K562 (cell line): ENCODE results near the gene IL17RA. TPM values are rescaled to one million over a fixed set of nuclear protein-coding genes. Genes with fewer than 3 reads are reported as not detected.

ENCODE experiments used
- ATAC-seq: fragments of 200-7000 bp; cut with Tn5 transposase; 3 replicates; pipeline ENCODE4 v1.9.1; 2020; ENCODE audit warnings: moderate library complexity
- BruUV-seq: library from RNA; stranded (reverse); fragments of 400-500 nt; replicated peaks from 2 replicates; lab custom pipeline; 2021; lab: Mats Ljungman, UMichigan
- CTCF ChIA-PET: fragments of 300-600 bp; formaldehyde crosslinking; extraction: SDS; loops from one replicate; lab custom pipeline; 2021; ENCODE audit warnings: low intra/inter-chr PET ratio; lab: Yijun Ruan, JAX
- POLR2A ChIA-PET: fragments of 300-600, 350-650 bp; sonication (Branson Sonifier 250); formaldehyde crosslinking; extraction: SDS; loops from one replicate; lab custom pipeline; 2021; ENCODE audit warnings: antibody characterized with exemption, inconsistent platforms; lab: Yijun Ruan, JAX
- DNase-seq, 4 experiments: peaks; one replicate each; pipeline versions ENCODE4 v3.0.0 to v3.0.0-alpha.2; 2011 to 2018; ENCODE audit warnings: low spot score in 3 of 4, mixed read lengths in 3 of 4; ENCODE audit errors: extremely low read depth in 1 of 4
- FAIRE-seq: peaks from 2 replicates; lab custom pipeline; 2011; peaks lifted over from hg19 to GRCh38; lab: Jason Lieb, UNC
- H2AFZ ChIP-seq: 2 replicates; pipeline ENCODE4 v1.6.0; 2011; ENCODE audit warnings: low read depth, low read length, control low read depth, inconsistent platforms
- H3K27ac ChIP-seq: fragments of 200-600 bp; 3 replicates; pipeline ENCODE4 v1.8.0; 2011; ENCODE audit warnings: low read depth, mild to moderate bottlenecking, control low read depth, inconsistent platforms, low read length, moderate library complexity, mixed read lengths; ENCODE audit errors: extremely low read depth
- H3K27me3 ChIP-seq, 2 experiments: fragments of 300-600 bp in 1 of 2; 2 replicates in 1 of 2; 3 replicates in 1 of 2; pipeline versions ENCODE4 v1.6.0 to v1.8.0; 2011; ENCODE audit warnings: inconsistent platforms in 2 of 2, low read length in 2 of 2, mild to moderate bottlenecking in 1 of 2, mixed read lengths in 1 of 2, moderate library complexity in 1 of 2; ENCODE audit not compliant: control insufficient read depth in 2 of 2, insufficient read depth in 2 of 2
- H3K36me3 ChIP-seq: fragments of 300-600 bp; 3 replicates; pipeline ENCODE4 v1.8.0; 2011; ENCODE audit warnings: mild to moderate bottlenecking, low read length, inconsistent platforms; ENCODE audit not compliant: control insufficient read depth, insufficient read depth
- H3K4me1 ChIP-seq, 2 experiments: fragments of 200-600 bp in 1 of 2; replicated peaks in 1 of 2; 2 replicates in 1 of 2; 3 replicates in 1 of 2; pipeline versions ENCODE4 v1.5.1 to v1.8.0; 2011; ENCODE audit warnings: inconsistent platforms in 2 of 2, low read length in 2 of 2, mild to moderate bottlenecking in 1 of 2, mixed read lengths in 1 of 2, moderate library complexity in 1 of 2; ENCODE audit not compliant: control insufficient read depth in 2 of 2, insufficient read depth in 2 of 2
- H3K4me2 ChIP-seq: 2 replicates; pipeline ENCODE4 v1.6.1; 2011; ENCODE audit warnings: low read length, control low read depth, inconsistent platforms, mixed read lengths; ENCODE audit not compliant: insufficient read depth
- H3K4me3 ChIP-seq: fragments of 200-600 bp; sonication (generic), shearing (Covaris generic); 2 replicates; pipeline ENCODE4 v1.5.1; 2016; ENCODE audit warnings: control low read depth, inconsistent platforms
- H3K79me2 ChIP-seq: fragments of 200-600 bp; 3 replicates; pipeline ENCODE4 v1.8.0; 2011; ENCODE audit warnings: low read length, inconsistent platforms; ENCODE audit not compliant: control insufficient read depth, insufficient read depth
- H3K9ac ChIP-seq, 2 experiments: 2 replicates each; pipeline versions ENCODE4 v1.6.0 to v1.6.1; 2011; ENCODE audit warnings: low read depth in 2 of 2, low read length in 2 of 2, control low read depth in 1 of 2, inconsistent platforms in 1 of 2, mild to moderate bottlenecking in 1 of 2, mixed read lengths in 1 of 2; ENCODE audit not compliant: insufficient read depth in 1 of 2
- H3K9me1 ChIP-seq: one replicate; pipeline ENCODE4 v1.6.0; 2011; ENCODE audit warnings: inconsistent platforms, mild to moderate bottlenecking, low read length, moderate library complexity; ENCODE audit not compliant: control insufficient read depth, insufficient read depth
- H3K9me3 ChIP-seq: replicated peaks from 2 replicates; pipeline ENCODE4 v1.5.1; 2011; ENCODE audit warnings: low read depth, low read length, inconsistent platforms; ENCODE audit not compliant: control insufficient read depth, insufficient read depth
- H4K20me1 ChIP-seq: replicated peaks from 2 replicates; pipeline ENCODE4 v1.6.1; 2011; ENCODE audit warnings: low read length, inconsistent platforms, mixed read lengths; ENCODE audit not compliant: control insufficient read depth, insufficient read depth
- BRF1 ChIP-seq: IDR thresholded peaks from 3 replicates; pipeline ENCODE4 v1.6.1; 2011; ENCODE audit warnings: borderline replicate concordance, mild to moderate bottlenecking; ENCODE audit not compliant: insufficient read length; ENCODE audit errors: extremely low read depth
- E2F6 ChIP-seq, 2 experiments: IDR thresholded peaks; 2 replicates each; pipeline ENCODE4 v1.6.1; 2011; ENCODE audit warnings: borderline replicate concordance in 1 of 2, control low read depth in 1 of 2, low read depth in 1 of 2, low read length in 1 of 2, mild to moderate bottlenecking in 1 of 2, mixed read lengths in 1 of 2, moderate library complexity in 1 of 2; ENCODE audit not compliant: insufficient read depth in 1 of 2, insufficient read length in 1 of 2, poor library complexity in 1 of 2, severe bottlenecking in 1 of 2; ENCODE audit errors: extremely low read depth in 1 of 2
- POU5F1 ChIP-seq: fragments of 150-350 bp; IDR thresholded peaks from 2 replicates; pipeline ENCODE4 v1.6.1; 2014; ENCODE audit warnings: borderline replicate concordance, low read length, low read depth, mild to moderate bottlenecking; ENCODE audit not compliant: partially characterized antibody
- RFX5 ChIP-seq: IDR thresholded peaks from 2 replicates; pipeline ENCODE4 v1.6.1; 2011; ENCODE audit warnings: low read depth, mild to moderate bottlenecking, improper control_type of control experiment, low read length
- SMC3 ChIP-seq: conservative IDR thresholded peaks from 2 replicates; pipeline ENCODE4 v1.6.1; 2011; ENCODE audit warnings: low read depth, low read length, improper control_type of control experiment; ENCODE audit not compliant: insufficient read depth
- STAT5B ChIP-seq: fragments of 250-450 bp; sonication (Bioruptor Pico); IDR thresholded peaks from 2 replicates; pipeline ENCODE4 v1.8.0; 2021; ENCODE audit warnings: mild to moderate bottlenecking, inconsistent platforms
- TEAD1 ChIP-seq, 2 experiments: fragments of 450-650 bp in 1 of 2; sonication (generic) in 1 of 2; formaldehyde crosslinking; IDR thresholded peaks; 2 replicates each; pipeline versions ENCODE4 v1.4.0 to v1.8.0; 2020 to 2022; ENCODE audit warnings: mild to moderate bottlenecking in 2 of 2, missing genetic modification reagents in 1 of 2
- ZBTB11 ChIP-seq, 3 experiments: fragments of 200-800 bp in 1 of 3; fragments of 250-450 bp in 1 of 3; fragments of 450-650 bp in 1 of 3; sonication (Bioruptor Pico) in 1 of 3; sonication (Bioruptor generic) in 1 of 3; formaldehyde crosslinking in 1 of 3; IDR thresholded peaks; 2 replicates each; pipeline versions ENCODE4 v1.6.1 to v1.8.0; 2016 to 2022; ENCODE audit warnings: mild to moderate bottlenecking in 2 of 3, missing genetic modification characterization in 2 of 3, missing compliant biosample characterization in 1 of 3, moderate library complexity in 1 of 3
- ZBTB17 ChIP-seq: fragments of 450-650 bp; formaldehyde crosslinking; IDR thresholded peaks from 2 replicates; pipeline ENCODE4 v1.4.0; 2020; ENCODE audit warnings: mild to moderate bottlenecking
- ZNF12 ChIP-seq: sonication (generic); formaldehyde crosslinking; IDR thresholded peaks from 2 replicates; pipeline ENCODE4 v1.4.0; 2020; ENCODE audit warnings: mild to moderate bottlenecking, missing genetic modification reagents
- ZNF551 ChIP-seq: fragments of 250-450 bp; sonication (Bioruptor Pico); IDR thresholded peaks from 2 replicates; pipeline ENCODE4 v1.5.0; 2021; ENCODE audit warnings: mild to moderate bottlenecking, moderate library complexity
- WGBS: fragments of 100-300 bp; shearing (Covaris generic); methylation state at CpG from one replicate; pipeline ENCODE4 v1.1.6; 2016; ENCODE audit warnings: low coverage, mixed read lengths; ENCODE audit not compliant: insufficient coverage; ENCODE audit errors: missing lambda C conversion rate; 5-methylcytosine and 5-hydroxymethylcytosine counted together
- in situ Hi-C: fragments of 300-500 bp; cut with MboI; formaldehyde crosslinking; loops from 4 replicates; pipeline ENCODE4 v1.15.0; 2018; ENCODE audit warnings: inconsistent platforms, mixed read lengths
- intact Hi-C: fragments of 100-400 bp; cut with micrococcal nuclease; formaldehyde crosslinking; loops from 2 replicates; pipeline ENCODE4 v1.14.2; 2022
- polyA plus RNA-seq, 8 experiments: library from polyadenylated mRNA; depleted of rRNA in 4 of 8; stranded (reverse) in 5 of 8; unstranded in 3 of 8; fragments of >200 nt; fragmentation: Nextera tagmentation in 2 of 8; fragmentation: Illumina TruSeq in 1 of 8; extraction: Ambion mirVana in 2 of 8; extraction: Trizol in 1 of 8; gene quantifications; 2 replicates each; pipeline versions ENCODE4 v1.2.1 to v1.2.3, GENCODE V29; 2011 to 2014; ENCODE audit warnings: inconsistent platforms in 1 of 8, missing spikeins in 1 of 8
- total RNA-seq, 7 experiments: library from RNA; depleted of rRNA in 6 of 7; stranded (reverse); fragments of >200 nt in 6 of 7; fragmentation: Illumina TruSeq in 2 of 7; extraction: Trizol in 2 of 7; gene quantifications; 2 replicates each; pipeline versions ENCODE4 v1.2.1 to v1.2.3, GENCODE V29; 2011 to 2021; ENCODE audit warnings: low replicate concordance in 1 of 7
- TF ChIP-seq, protein P1 (sequence below): sonication (generic); formaldehyde crosslinking; IDR thresholded peaks from 2 replicates; pipeline ENCODE4 v1.8.0; 2022; ENCODE audit warnings: mild to moderate bottlenecking, missing genetic modification reagents

Gene IL17RA
- total and polyA plus RNA-seq, 9 of the 15 experiments (the other 6 are each of a cell fraction or from before 2014, with no cell fraction given), result 0.17 to 11.8 (median 3.7) TPM

DNA sequence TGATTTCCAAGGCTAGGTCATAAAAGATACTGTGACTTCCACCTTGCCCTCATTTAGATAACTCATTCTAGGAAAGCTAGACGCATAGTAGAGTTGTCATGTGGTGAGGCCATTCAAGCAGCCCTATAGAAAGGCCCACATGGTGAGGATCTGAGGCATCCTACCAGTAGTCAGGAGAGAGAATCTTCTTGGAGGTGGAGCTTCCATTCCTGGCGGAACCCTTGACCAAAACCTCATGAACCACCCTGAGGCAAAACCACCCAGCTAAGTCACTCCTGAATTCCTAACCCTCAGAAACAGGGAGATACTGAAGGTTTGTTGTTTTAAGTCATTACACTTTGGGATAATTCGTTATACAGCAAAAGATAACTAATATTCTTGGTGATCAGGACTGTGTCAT is 77.2 kb downstream of the IL17RA start (continued):
- TF ChIP-seq, protein P1, sequence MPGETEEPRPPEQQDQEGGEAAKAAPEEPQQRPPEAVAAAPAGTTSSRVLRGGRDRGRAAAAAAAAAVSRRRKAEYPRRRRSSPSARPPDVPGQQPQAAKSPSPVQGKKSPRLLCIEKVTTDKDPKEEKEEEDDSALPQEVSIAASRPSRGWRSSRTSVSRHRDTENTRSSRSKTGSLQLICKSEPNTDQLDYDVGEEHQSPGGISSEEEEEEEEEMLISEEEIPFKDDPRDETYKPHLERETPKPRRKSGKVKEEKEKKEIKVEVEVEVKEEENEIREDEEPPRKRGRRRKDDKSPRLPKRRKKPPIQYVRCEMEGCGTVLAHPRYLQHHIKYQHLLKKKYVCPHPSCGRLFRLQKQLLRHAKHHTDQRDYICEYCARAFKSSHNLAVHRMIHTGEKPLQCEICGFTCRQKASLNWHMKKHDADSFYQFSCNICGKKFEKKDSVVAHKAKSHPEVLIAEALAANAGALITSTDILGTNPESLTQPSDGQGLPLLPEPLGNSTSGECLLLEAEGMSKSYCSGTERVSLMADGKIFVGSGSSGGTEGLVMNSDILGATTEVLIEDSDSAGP, result no peak
- no peak for TF ChIP-seq ZBTB11 (CRISPR knock-in tag; IDR thresholded peaks at IDR 0.05)

DNA sequence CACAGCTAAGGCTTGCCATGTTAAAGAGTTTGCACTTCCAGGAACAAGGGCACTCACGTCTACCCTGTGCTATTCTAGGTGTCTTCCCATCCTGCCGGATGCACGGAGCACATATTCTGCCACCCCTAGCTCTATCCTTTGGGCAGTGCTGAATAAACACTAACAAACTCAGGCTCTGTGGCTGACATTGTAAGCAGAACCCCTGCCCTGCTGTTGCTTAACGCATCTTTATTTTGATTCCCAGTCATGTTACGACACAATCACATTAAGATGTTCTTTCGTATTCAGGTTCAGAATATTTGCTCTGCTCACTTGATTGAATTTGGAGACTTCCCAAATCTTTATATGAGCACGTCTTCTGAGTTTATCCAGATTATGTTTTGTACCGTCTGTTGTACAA is 77.9 kb downstream of the IL17RA start:
- ChIA-PET CTCF (no interaction called here), POLR2A (interaction anchor here (1.5 kb wide), 1 partner anchor 9 kb away, joined by 4 read pairs; no protein-coding TSS in a partner anchor)
- no peak overlapping the region for H2AFZ ChIP-seq
- no peak for DNase-seq
- 6% methylated on average over 8 of the region's 8 CpGs for WGBS
- peaks cover 5 to 18% of the 10 kb centered on the region in 2 experiments; a peak in 3 of 5 replicates for H3K4me1 ChIP-seq
- H3K27ac ChIP-seq, result no peak overlapping the region
- H3K9me1 ChIP-seq, result no peaks in the 10 kb centered on the region
- in situ Hi-C loops (no loop called here), intact Hi-C loops (no loop called here)
- peaks cover 2% of the 10 kb centered on the region; the same call in 2 of the 3 replicates for H3K36me3 ChIP-seq
- peaks cover 20 to 31% of the 10 kb centered on the region in 2 experiments; a peak in 4 of 5 replicates for H3K27me3 ChIP-seq
- no peaks in the 10 kb centered on the region for H3K9me3 ChIP-seq
- no peak overlapping the region for H3K9ac ChIP-seq
- H3K4me3 ChIP-seq, result no peak overlapping the region
- no TSS peak for BruUV-seq
- no peak overlapping the region for H3K4me2 ChIP-seq
- no peak for FAIRE-seq
- 0 out of 2 replicates have a peak, but pooled peaks cover 4% of the 10 kb centered on the region for H4K20me1 ChIP-seq
- H3K79me2 ChIP-seq, result peaks cover 5% of the 10 kb centered on the region
- ATAC-seq, result no peak
- TF ChIP-seq ZBTB17 (CRISPR knock-in tag) (no peak), TEAD1 (CRISPR knock-in tag; IDR thresholded peaks at IDR 0.05) (no peak), POU5F1 (no peak), ZNF12 (CRISPR knock-in tag) (no peak), ZNF551 (CRISPR knock-in tag) (no peak), STAT5B (no peak), SMC3 (no peak), RFX5 (no peak), E2F6 (IDR thresholded peaks at IDR 0.05; ENCODE audit: borderline replicate concordance in 1 of 2, extremely low read depth in 1 of 2, insufficient read depth in 1 of 2, insufficient read length in 1 of 2, low read depth in 1 of 2, low read length in 1 of 2, poor library complexity in 1 of 2, severe bottlenecking in 1 of 2) (no peak), BRF1 (no peak)
